HG03066 (cell line): ENCODE measurements around the gene CDC40.
"Not testable (repeated sequence)": the region's sequence is repeated elsewhere in the genome, so short reads cannot be mapped to it uniquely, and the experiment has no call there.

ENCODE experiments used
- ATAC-seq: cut with Tn5 transposase; IDR thresholded peaks from one replicate; pipeline ENCODE4 v1.9.1; 2021; ENCODE audit warnings: low read depth; ENCODE audit not compliant: unreplicated experiment

Gene CDC40

GRCh38 chr6:110198561-110198960 is 18.3 kb downstream of the CDC40 start:
- ATAC-seq = no peak

- no peak for ATAC-seq
Observed at GRCh38 chr6:110201151-110201884, 21.1 kb downstream of the CDC40 start.

- ATAC-seq = no peak
Observed at GRCh38 chr6:110207652-110208051, 27.4 kb downstream of the CDC40 start.

- ATAC-seq = no peak
Observed at GRCh38 chr6:110211753-110212152, 31.5 kb downstream of the CDC40 start.

GRCh38 chr6:110214338-110214737 is 34.1 kb downstream of the CDC40 start:
- ATAC-seq = no peak

- no peak for ATAC-seq
Observed at GRCh38 chr6:110216140-110216539, 35.9 kb downstream of the CDC40 start.

GRCh38 chr6:110217266-110217665 is 37.0 kb downstream of the CDC40 start:
- ATAC-seq = no peak

GRCh38 chr6:110221738-110222137 is 41.5 kb downstream of the CDC40 start:
- no peak for ATAC-seq

- ATAC-seq = no peak
Observed at GRCh38 chr6:110226261-110226660, 46.0 kb downstream of the CDC40 start.

GRCh38 chr6:110232450-110232849 is 52.2 kb downstream of the CDC40 start:
- no peak for ATAC-seq

- ATAC-seq = peak; percentile 99
Observed at GRCh38 chr6:110233770-110234374, 53.6 kb downstream of the CDC40 start.

GRCh38 chr6:110236007-110236406 is 55.8 kb downstream of the CDC40 start:
- not testable (repeated sequence) for ATAC-seq

GRCh38 chr6:110239526-110240274 is 59.5 kb downstream of the CDC40 start:
- no peak for ATAC-seq

- ATAC-seq = not testable (repeated sequence)
Observed at GRCh38 chr6:110244621-110245020, 64.4 kb downstream of the CDC40 start.

GRCh38 chr6:110246378-110246777 is 66.2 kb downstream of the CDC40 start:
- ATAC-seq = no peak

- ATAC-seq = no peak
Observed at GRCh38 chr6:110246900-110247546, 66.8 kb downstream of the CDC40 start.

GRCh38 chr6:110250058-110250457 is 69.8 kb downstream of the CDC40 start:
- no peak for ATAC-seq

- ATAC-seq = no peak
Observed at GRCh38 chr6:110250838-110251237, 70.6 kb downstream of the CDC40 start.

- ATAC-seq = no peak
Observed at GRCh38 chr6:110255211-110255750, 75.1 kb downstream of the CDC40 start.

- ATAC-seq = no peak
Observed at GRCh38 chr6:110256366-110256765, 76.1 kb downstream of the CDC40 start.

- ATAC-seq = no peak
Observed at GRCh38 chr6:110265273-110265672, 85.0 kb downstream of the CDC40 start.
